Stomach (tissue), 4 donors: ENCODE data around the gene BCAR3.

Experiments
- EP300 ChIP-seq: sonication (generic); formaldehyde crosslinking; IDR thresholded peaks from one replicate; pipeline ENCODE4 v1.6.1; 2017; ENCODE audit warnings: antibody characterized with exemption
- TF ChIP-seq, protein P1 (sequence below), 7 experiments: fragments of 450-650 bp in 4 of 7; fragments of 200-600 bp in 3 of 7; sonication (generic) in 3 of 7; IDR thresholded peaks; one replicate each; pipeline ENCODE4 v1.5.1; 2016 to 2019; ENCODE audit warnings: antibody characterized with exemption in 7 of 7, control low read depth in 2 of 7, mild to moderate bottlenecking in 1 of 7

DNA sequence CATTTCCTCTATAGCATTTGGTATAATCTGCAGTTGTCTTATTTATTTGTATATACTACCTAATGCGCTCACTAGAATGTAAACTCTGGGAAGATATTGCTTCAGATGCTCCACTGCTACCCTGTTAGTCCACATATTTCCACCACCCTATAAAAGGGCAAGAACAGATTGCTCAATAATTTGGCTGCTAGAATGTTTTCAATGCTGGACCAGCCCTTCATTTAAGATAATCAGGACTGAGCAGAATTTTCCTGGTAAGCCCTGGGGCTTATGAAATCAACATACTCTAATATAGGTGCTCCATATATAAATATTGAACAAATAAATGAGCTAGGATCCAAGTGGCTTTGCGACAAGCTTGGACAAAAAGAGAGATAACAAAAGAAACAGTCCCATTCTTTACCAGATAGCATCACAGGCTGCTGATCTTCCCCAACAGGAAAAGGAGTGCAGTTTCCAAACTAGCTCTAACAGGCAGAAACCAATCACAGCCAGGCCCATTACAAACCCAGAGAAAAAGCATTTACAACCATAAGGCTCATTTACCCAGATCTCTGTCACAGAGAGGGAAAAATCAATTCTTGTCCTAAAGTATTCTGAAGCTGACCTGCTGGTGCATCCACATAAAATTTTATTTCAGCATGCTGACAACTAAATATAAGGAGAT is 8.3 kb downstream of the BCAR3 start:
- no peak for TF ChIP-seq EP300
- TF ChIP-seq, protein P1, sequence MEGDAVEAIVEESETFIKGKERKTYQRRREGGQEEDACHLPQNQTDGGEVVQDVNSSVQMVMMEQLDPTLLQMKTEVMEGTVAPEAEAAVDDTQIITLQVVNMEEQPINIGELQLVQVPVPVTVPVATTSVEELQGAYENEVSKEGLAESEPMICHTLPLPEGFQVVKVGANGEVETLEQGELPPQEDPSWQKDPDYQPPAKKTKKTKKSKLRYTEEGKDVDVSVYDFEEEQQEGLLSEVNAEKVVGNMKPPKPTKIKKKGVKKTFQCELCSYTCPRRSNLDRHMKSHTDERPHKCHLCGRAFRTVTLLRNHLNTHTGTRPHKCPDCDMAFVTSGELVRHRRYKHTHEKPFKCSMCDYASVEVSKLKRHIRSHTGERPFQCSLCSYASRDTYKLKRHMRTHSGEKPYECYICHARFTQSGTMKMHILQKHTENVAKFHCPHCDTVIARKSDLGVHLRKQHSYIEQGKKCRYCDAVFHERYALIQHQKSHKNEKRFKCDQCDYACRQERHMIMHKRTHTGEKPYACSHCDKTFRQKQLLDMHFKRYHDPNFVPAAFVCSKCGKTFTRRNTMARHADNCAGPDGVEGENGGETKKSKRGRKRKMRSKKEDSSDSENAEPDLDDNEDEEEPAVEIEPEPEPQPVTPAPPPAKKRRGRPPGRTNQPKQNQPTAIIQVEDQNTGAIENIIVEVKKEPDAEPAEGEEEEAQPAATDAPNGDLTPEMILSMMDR (IDR thresholded peaks at IDR 0.05) = no peak
